GM18499 (cell line): ENCODE data around the gene ZNF783.
"Not testable (repeated sequence)": the region's sequence is repeated elsewhere in the genome, so short reads cannot be mapped to it uniquely, and the experiment has no call there.

ENCODE experiments used
- ATAC-seq: cut with Tn5 transposase; IDR thresholded peaks from one replicate; pipeline ENCODE4 v1.9.1; 2021; ENCODE audit warnings: moderate number of reproducible peaks; ENCODE audit not compliant: insufficient read depth, unreplicated experiment

The ZNF783 gene

GRCh38 chr7:149295481-149295850, 33.5 kb downstream of the ZNF783 start:
- no peak for ATAC-seq

GRCh38 chr7:149296368-149296767, 34.4 kb downstream of the ZNF783 start:
- ATAC-seq: no peak

- ATAC-seq: no peak
Observed at GRCh38 chr7:149297034-149297755, 35.2 kb downstream of the ZNF783 start.

- no peak for ATAC-seq
Observed at GRCh38 chr7:149300620-149301285, 38.8 kb downstream of the ZNF783 start.

- no peak for ATAC-seq
Observed at GRCh38 chr7:149302222-149302621, 40.2 kb downstream of the ZNF783 start.

GRCh38 chr7:149302865-149303264, 40.9 kb downstream of the ZNF783 start:
- no peak for ATAC-seq

- ATAC-seq: no peak
Observed at GRCh38 chr7:149304006-149304405, 42.0 kb downstream of the ZNF783 start.

GRCh38 chr7:149306854-149307253, 44.9 kb downstream of the ZNF783 start:
- no peak for ATAC-seq

- no peak for ATAC-seq
Observed at GRCh38 chr7:149307775-149308501, 45.9 kb downstream of the ZNF783 start.

- ATAC-seq: no peak
Observed at GRCh38 chr7:149310113-149310836, 48.3 kb downstream of the ZNF783 start.

GRCh38 chr7:149310990-149311573, 49.1 kb downstream of the ZNF783 start:
- ATAC-seq: no peak

- no peak for ATAC-seq
Observed at GRCh38 chr7:149313981-149314380, 52.0 kb downstream of the ZNF783 start.

- no peak for ATAC-seq
Observed at GRCh38 chr7:149316606-149317005, 54.6 kb downstream of the ZNF783 start.

GRCh38 chr7:149317496-149317895, 55.5 kb downstream of the ZNF783 start:
- ATAC-seq: no peak

GRCh38 chr7:149317986-149318672, 56.1 kb downstream of the ZNF783 start:
- ATAC-seq: no peak

GRCh38 chr7:149319376-149319775, 57.4 kb downstream of the ZNF783 start:
- no peak for ATAC-seq

GRCh38 chr7:149320313-149321124, 58.5 kb downstream of the ZNF783 start:
- ATAC-seq: no peak

GRCh38 chr7:149321125-149321905, 59.3 kb downstream of the ZNF783 start:
- not testable (repeated sequence) for ATAC-seq
